ENCODE measurements around the gene HJURP.
A peak's percentile ranks its signal among the peaks of the same experiment; 100 is the strongest.
"Not testable (repeated sequence)": the region's sequence is repeated elsewhere in the genome, so short reads cannot be mapped to it uniquely, and the experiment has no call there.

Gene HJURP

GRCh38 chr2:233854241-233854981, at the start of gene HJURP:
Gene HJURP, minus strand, starts transcription at chr2:233854535. Its CDS starts 35 bp downstream, at chr2:233854500.
- DNase-seq: peak; percentile 81

- no peak for DNase-seq
These were observed 47.5 kb upstream of the HJURP start for GRCh38 chr2:233901884-233902283.

GRCh38 chr2:233901367-233901766, 47.0 kb upstream of the HJURP start:
- no peak for DNase-seq

- DNase-seq: not testable (repeated sequence)
These were observed 41.9 kb upstream of the HJURP start for GRCh38 chr2:233896253-233896652.

GRCh38 chr2:233892793-233893192, 38.5 kb upstream of the HJURP start:
- DNase-seq: no peak

- no peak for DNase-seq
These were observed 28.0 kb upstream of the HJURP start for GRCh38 chr2:233882353-233882752.

- peak; percentile 9 for DNase-seq
These were observed 17.8 kb upstream of the HJURP start for GRCh38 chr2:233872125-233872524.

- DNase-seq: no peak
These were observed 17.1 kb upstream of the HJURP start for GRCh38 chr2:233871432-233871831.

GRCh38 chr2:233867993-233868532, 13.7 kb upstream of the HJURP start, which contains the start of gene MSL3B:
Gene MSL3B, minus strand, starts transcription at chr2:233868386.
- DNase-seq: no peak

- no peak for DNase-seq
These were observed 12.1 kb upstream of the HJURP start for GRCh38 chr2:233866479-233866878.

GRCh38 chr2:233865838-233866237, 11.5 kb upstream of the HJURP start:
- DNase-seq: no peak

- DNase-seq: no peak
These were observed 8.0 kb upstream of the HJURP start for GRCh38 chr2:233862261-233862768.

GRCh38 chr2:233858331-233858730, 4.0 kb upstream of the HJURP start:
- no peak for DNase-seq

GRCh38 chr2:233857511-233858141, 3.3 kb upstream of the HJURP start:
- DNase-seq: no peak

- no peak for DNase-seq
These were observed 1.8 kb upstream of the HJURP start for GRCh38 chr2:233856184-233856583.

- DNase-seq: no peak
These were observed 1.0 kb upstream of the HJURP start for GRCh38 chr2:233855345-233855744.

- no peak for DNase-seq
These were observed 473 bp downstream of the HJURP start for GRCh38 chr2:233853883-233854240.

GRCh38 chr2:233853353-233853752, 982 bp downstream of the HJURP start:
- DNase-seq: no peak

- DNase-seq: peak; percentile 72
These were observed 2.3 kb downstream of the HJURP start for GRCh38 chr2:233852056-233852455.

GRCh38 chr2:233851169-233851568, 3.2 kb downstream of the HJURP start:
- DNase-seq: no peak

- no peak for DNase-seq
These were observed 3.6 kb downstream of the HJURP start for GRCh38 chr2:233850745-233851144.

GRCh38 chr2:233849607-233850271, 4.6 kb downstream of the HJURP start:
- DNase-seq: no peak

GRCh38 chr2:233848276-233848675, 6.1 kb downstream of the HJURP start:
- DNase-seq: no peak
